T-helper 1 cell (primary cell): ENCODE results near the gene FAM168A.

Experiments used
- DNase-seq, 5 donors: peaks; one replicate each; pipeline ENCODE4 v3.0.0-alpha.2; 2012 to 2020

FAM168A gene

GRCh38 chr11:73397468-73398131 is 200.3 kb downstream of the FAM168A start:
- DNase-seq, result no peak

GRCh38 chr11:73396985-73397384 is 200.9 kb downstream of the FAM168A start:
- DNase-seq, result no peak

- no peak for DNase-seq
Measured at GRCh38 chr11:73396251-73396930, 201.5 kb downstream of the FAM168A start.

GRCh38 chr11:73395297-73396208 is 202.4 kb downstream of the FAM168A start:
- DNase-seq, result no peak

GRCh38 chr11:73394416-73395296 is 203.3 kb downstream of the FAM168A start:
- no peak for DNase-seq

GRCh38 chr11:73393479-73394415 is 204.2 kb downstream of the FAM168A start:
- DNase-seq, result peak; percentile 33 to 63 (median 48)

GRCh38 chr11:73393011-73393380 is 204.9 kb downstream of the FAM168A start:
- DNase-seq, result no peak

- DNase-seq, result no peak
Measured at GRCh38 chr11:73392108-73393010, 205.6 kb downstream of the FAM168A start.

GRCh38 chr11:73391665-73392064 is 206.2 kb downstream of the FAM168A start:
- DNase-seq, result no peak

- no peak for DNase-seq
Measured at GRCh38 chr11:73390601-73391565, 207.0 kb downstream of the FAM168A start.

- no peak for DNase-seq
Measured at GRCh38 chr11:73389916-73390315, 208.0 kb downstream of the FAM168A start.

GRCh38 chr11:73389134-73389525 is 208.8 kb downstream of the FAM168A start:
- no peak for DNase-seq

GRCh38 chr11:73388265-73389133 is 209.4 kb downstream of the FAM168A start:
- DNase-seq, result no peak

GRCh38 chr11:73387594-73388264 is 210.2 kb downstream of the FAM168A start:
- no peak for DNase-seq

GRCh38 chr11:73386546-73386945 is 211.4 kb downstream of the FAM168A start:
- no peak for DNase-seq

GRCh38 chr11:73386016-73386415 is 211.9 kb downstream of the FAM168A start:
- no peak for DNase-seq
